ENCODE results near the gene SMIM3. TPM values are rescaled to one million over a fixed set of nuclear protein-coding genes. Genes with fewer than 3 reads are reported as not detected.

SMIM3 gene
- total and polyA plus RNA-seq, 2 of the 13 experiments (the other 11 are each of a cell fraction or from before 2014, with no cell fraction given), result 11.6 to 96.7 TPM

DNA sequence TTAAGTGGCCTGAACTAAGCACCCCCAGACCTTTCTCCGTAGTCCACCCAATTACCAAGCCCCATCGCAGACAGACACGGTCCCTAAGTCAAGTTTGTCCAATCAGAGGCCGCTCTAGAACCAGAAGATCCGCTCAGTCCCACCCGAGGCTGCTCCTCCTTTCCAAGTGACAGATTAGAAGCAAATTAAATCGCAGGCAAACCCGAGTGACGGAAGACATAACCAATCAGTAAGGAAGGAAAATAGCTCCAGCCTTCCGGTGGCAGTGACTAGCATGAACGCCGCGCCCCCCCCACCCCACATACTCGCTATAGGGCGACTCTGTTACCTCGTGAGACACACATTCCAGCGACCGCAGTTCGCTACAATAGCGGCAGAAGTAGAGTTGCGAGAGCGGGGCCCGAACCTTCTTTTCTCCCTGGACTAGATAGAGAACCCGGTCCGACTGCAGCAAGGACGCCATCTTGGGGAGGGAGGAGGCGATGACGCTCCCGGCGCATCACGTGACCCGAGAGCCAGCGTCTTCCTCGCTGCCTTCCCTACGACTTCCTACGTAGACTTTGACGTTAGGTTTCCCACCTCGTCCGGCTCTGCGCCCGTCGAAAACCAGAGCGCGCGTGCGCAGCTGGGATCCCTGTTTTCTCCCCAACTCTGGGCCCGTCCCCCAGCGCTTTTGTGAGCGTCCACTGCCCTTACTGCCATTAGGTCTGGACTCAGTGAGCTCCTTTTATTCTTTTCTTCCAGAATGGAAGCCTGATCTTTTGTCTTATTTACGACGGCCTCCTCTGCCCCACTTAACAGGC lies 19.8 kb upstream of the SMIM3 start, which contains the start of gene DCTN4 (continued):
- TF ChIP-seq ZNF446 (CRISPR knock-in tag; IDR thresholded peaks at IDR 0.05), result no peak; the same call in 1 of the 2 replicates
- TF ChIP-seq ZNF674 (CRISPR knock-in tag; IDR thresholded peaks at IDR 0.05; ENCODE audit: low read depth), result no peak
- TF ChIP-seq KMT2B (CRISPR knock-in tag; IDR thresholded peaks at IDR 0.05), result peak; percentile 88; the same call in 1 of the 2 replicates
- peak; percentile 64; the same call in 1 of the 2 replicates for TF ChIP-seq ZNF574 (CRISPR knock-in tag; IDR thresholded peaks at IDR 0.05)
- TF ChIP-seq SP4 (CRISPR knock-in tag; IDR thresholded peaks at IDR 0.05), result peak; percentile 41
- TF ChIP-seq GMEB1 (CRISPR knock-in tag; IDR thresholded peaks at IDR 0.05; ENCODE audit: borderline replicate concordance), result peak; percentile 93
- TF ChIP-seq TOE1 (CRISPR knock-in tag; IDR thresholded peaks at IDR 0.05), result 0 out of 2 replicates have a peak, but pooled peaks have one; percentile 25
- TF ChIP-seq ZNF740 (CRISPR knock-in tag; IDR thresholded peaks at IDR 0.05), result peak; percentile 99
- TF ChIP-seq KDM6A (CRISPR knock-in tag; IDR thresholded peaks at IDR 0.05; ENCODE audit: low read depth), result no peak
- TF ChIP-seq DMAP1 (CRISPR knock-in tag; IDR thresholded peaks at IDR 0.05), result peak; percentile 52; the same call in 1 of the 2 replicates
- TF ChIP-seq GMEB2 (CRISPR knock-in tag; IDR thresholded peaks at IDR 0.05; ENCODE audit: low read depth), result peak; percentile 84
- TF ChIP-seq U2AF2 (IDR thresholded peaks at IDR 0.05; ENCODE audit: low read depth, low read length), result 0 out of 2 replicates have a peak, but pooled peaks have one; percentile 18
- TF ChIP-seq ZNF33B (CRISPR knock-in tag; IDR thresholded peaks at IDR 0.05), result peak; percentile 55
- TF ChIP-seq FOXO1 (CRISPR knock-in tag; IDR thresholded peaks at IDR 0.05), result no peak; the same call in 1 of the 2 replicates
- no peak for TF ChIP-seq ZNF780A (CRISPR knock-in tag; IDR thresholded peaks at IDR 0.05)
- no peak for TF ChIP-seq HNF4A (CRISPR knock-in tag; IDR thresholded peaks at IDR 0.05)
- TF ChIP-seq POLR2G (IDR thresholded peaks at IDR 0.05; ENCODE audit: low read depth, low read length), result peak; percentile 88
- TF ChIP-seq ZNF570 (CRISPR knock-in tag; IDR thresholded peaks at IDR 0.05; ENCODE audit: borderline replicate concordance), result 0 out of 2 replicates have a peak, but pooled peaks have one; percentile 51
- peak; percentile 76 for TF ChIP-seq HDAC1 (CRISPR knock-in tag; IDR thresholded peaks at IDR 0.05)
- peak; percentile 52 for TF ChIP-seq ZNF781 (CRISPR knock-in tag; IDR thresholded peaks at IDR 0.05; ENCODE audit: borderline replicate concordance, not compliant biosample characterization)
- TF ChIP-seq CCDC6 (CRISPR knock-in tag; IDR thresholded peaks at IDR 0.05), result peak; percentile 57; the same call in 1 of the 2 replicates
- peak; percentile 90 for TF ChIP-seq ATF1 (CRISPR knock-in tag; IDR thresholded peaks at IDR 0.05)
- peak; percentile 86 for TF ChIP-seq GABPB1 (CRISPR knock-in tag; IDR thresholded peaks at IDR 0.05)
- no peak for TF ChIP-seq TOPORS (CRISPR knock-in tag; IDR thresholded peaks at IDR 0.05)

Data from HepG2 (cell line).